ENCODE results near the gene MAN2A2. TPM values are rescaled to one million over a fixed set of nuclear protein-coding genes. Genes with fewer than 3 reads are reported as not detected.

Gene MAN2A2
- total and polyA plus RNA-seq, 2 of the 8 experiments (the other 6 are each of a cell fraction or from before 2014, with no cell fraction given) = 23.1 to 29.7 TPM

DNA sequence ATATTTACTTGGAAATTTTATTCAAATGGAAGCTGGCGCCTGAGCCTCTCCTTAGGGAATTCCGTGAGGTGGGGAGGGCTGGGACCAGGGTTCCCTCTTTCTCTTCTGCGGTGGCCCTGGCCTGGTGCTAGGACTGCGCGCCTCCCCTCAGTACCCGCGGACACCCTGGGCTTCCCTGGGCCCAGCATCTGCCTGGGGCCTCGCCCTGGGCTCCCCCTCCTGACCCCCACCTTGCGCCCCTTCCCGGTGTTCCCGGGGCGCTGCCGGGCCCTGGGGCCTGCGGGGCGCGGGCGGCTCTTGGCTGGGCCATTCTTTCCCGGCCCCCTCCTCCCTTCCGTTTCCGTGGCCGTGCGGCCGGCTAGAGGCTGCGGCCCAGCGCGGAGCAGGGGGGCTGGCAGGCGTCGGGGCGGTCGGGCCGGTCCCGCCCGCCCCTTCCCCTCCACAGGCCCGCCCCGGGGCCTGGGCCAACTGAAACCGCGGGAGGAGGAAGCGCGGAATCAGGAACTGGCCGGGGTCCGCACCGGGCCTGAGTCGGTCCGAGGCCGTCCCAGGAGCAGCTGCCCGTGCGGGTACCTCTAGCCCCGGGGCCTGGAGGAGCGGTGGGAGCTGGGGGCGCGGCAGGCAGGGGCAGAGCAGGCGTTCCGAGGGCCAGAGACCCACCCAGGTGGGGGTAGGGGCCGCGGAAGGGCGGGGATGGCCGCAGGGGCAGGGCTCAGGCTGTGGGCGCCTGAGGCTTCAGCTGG is 19.0 kb upstream of the MAN2A2 start, which contains the start of gene FES:
TSS of gene FES (plus strand) at position 529 of the 743 bp plus-strand sequence. CDS start 542 bp downstream, outside the sequence.
- peak within 1 kb of the TSS; percentile 97 for H3K18ac ChIP-seq (ENCODE audit: extremely low read depth, low read length)
- H3K4me1 ChIP-seq (replicated peaks in 1 of 4; ENCODE audit: control insufficient read depth in 3 of 4, insufficient read depth in 4 of 4, low read length in 3 of 4) = peaks cover 0 to 21% (median 15%) of the 10 kb centered on the region in 4 experiments; a peak in 6 of 7 replicates
- H3K9ac ChIP-seq (replicated peaks in 1 of 4; ENCODE audit: extremely low read depth in 1 of 4, low read depth in 3 of 4, low read length in 3 of 4) = peak within 1 kb of the TSS in 1 of 4 experiments; percentile 24; a peak in 3 of 7 replicates
- peak within 1 kb of the TSS; percentile 87; the same call in 1 of the 2 replicates for H2BK5ac ChIP-seq (ENCODE audit: low read depth, low read length)
- peak within 1 kb of the TSS; percentile 86 for H4K8ac ChIP-seq (ENCODE audit: extremely low read depth, insufficient read depth, low read length)
- H3K23me2 ChIP-seq (ENCODE audit: low read depth, low read length) = no peaks in the 10 kb centered on the region; the same call in 1 of the 2 replicates
- H3K27me3 ChIP-seq (replicated peaks in 1 of 4; ENCODE audit: control insufficient read depth in 3 of 4, extremely low read depth in 1 of 4, insufficient read depth in 3 of 4, low read length in 3 of 4) = no peaks in the 10 kb centered on the region
- peaks cover 5 to 12% (median 7%) of the 10 kb centered on the region in 4 experiments; a peak in 4 of 8 replicates for H3K36me3 ChIP-seq (ENCODE audit: control insufficient read depth in 2 of 4, insufficient read depth in 4 of 4, low read length in 3 of 4)
- no peak within 1 kb of the TSS; the same call in 1 of the 2 replicates for H2AK5ac ChIP-seq (ENCODE audit: low read depth, low read length)
- H4K20me1 ChIP-seq (replicated peaks in 1 of 2; ENCODE audit: control insufficient read depth in 1 of 2, insufficient read depth in 2 of 2, low read length in 2 of 2) = peaks cover 0 to 3% of the 10 kb centered on the region in 2 experiments
- ChIA-PET CTCF (ENCODE audit: partially characterized antibody) (interaction anchor here (0.9 to 5.5 kb wide), 17 partner anchors 10 to 265 kb away, joined by 3 to 132 read pairs (median 17); partner anchors contain the start of genes HDDC3, MAN2A2 and UNC45A), POLR2A (ENCODE audit: partially characterized antibody) (interaction anchor here (0.9 to 4.7 kb wide), 7 partner anchors 10 to 67 kb away, joined by 3 to 22 read pairs (median 11); partner anchors contain the start of gene FURIN)
- H3K4me3 ChIP-seq (ENCODE audit: extremely low read depth in 1 of 4, insufficient read depth in 2 of 4, low read depth in 3 of 4, low read length in 4 of 4) = peak within 1 kb of the TSS; percentile 18 to 57 (median 22); a peak in 7 of 8 replicates
- H3K14ac ChIP-seq (ENCODE audit: insufficient read length) = no peak within 1 kb of the TSS
- peak within 1 kb of the TSS; percentile 97; the same call in 1 of the 2 replicates for H2BK15ac ChIP-seq (ENCODE audit: low read length)
- no peaks in the 10 kb centered on the region for H3K79me2 ChIP-seq (ENCODE audit: control insufficient read depth in 1 of 2, insufficient read depth in 2 of 2, low read length in 2 of 2)
- FAIRE-seq = no peak
- H4K5ac ChIP-seq (ENCODE audit: insufficient read length, low read depth, low read length) = peak within 1 kb of the TSS; percentile 37
- H3K56ac ChIP-seq (replicated peaks; ENCODE audit: insufficient read length, low read depth, low read length) = no peak within 1 kb of the TSS
- H3K9me3 ChIP-seq (ENCODE audit: insufficient read depth in 2 of 2, low read depth in 1 of 2, low read length in 1 of 2) = no peaks in the 10 kb centered on the region
- H3K4ac ChIP-seq (replicated peaks; ENCODE audit: insufficient read length, low read depth, low read length) = peak within 1 kb of the TSS; percentile 66
- peak in 1 of 2 experiments; percentile 79 for DNase-seq (ENCODE audit: low read depth in 1 of 2, low spot score in 2 of 2)
- peak within 1 kb of the TSS; percentile 87; the same call in 1 of the 2 replicates for H2BK12ac ChIP-seq (ENCODE audit: low read depth, low read length)
- no peak within 1 kb of the TSS for H3K27ac ChIP-seq (ENCODE audit: low read depth, low read length)
- H3K4me2 ChIP-seq (ENCODE audit: insufficient read depth in 1 of 2, low read depth in 2 of 2, low read length in 2 of 2) = peak within 1 kb of the TSS; percentile 62 to 72
- H3K23ac ChIP-seq (ENCODE audit: insufficient read length) = no peak within 1 kb of the TSS
- no peak within 1 kb of the TSS; the same call in 1 of the 2 replicates for H2BK20ac ChIP-seq (ENCODE audit: low read length)
- peak within 1 kb of the TSS; percentile 95 for H4K91ac ChIP-seq (replicated peaks; ENCODE audit: insufficient read length, low read length)
- 21% methylated on average over 24 of the region's 58 CpGs; no CpG with 5 or more reads in 1 of the 2 experiments for WGBS, 2 experiments (ENCODE audit: extremely low coverage in 1 of 2, insufficient coverage in 1 of 2, insufficient read length in 1 of 2, insufficient replicate concordance in 2 of 2, low coverage in 1 of 2, low lambda C conversion rate in 2 of 2, missing lambda C conversion rate in 1 of 2)
- no peak within 1 kb of the TSS for H2BK120ac ChIP-seq (replicated peaks; ENCODE audit: low read depth, low read length)
- H2AFZ ChIP-seq (ENCODE audit: low read length) = peak within 1 kb of the TSS; percentile 42; the same call in 1 of the 2 replicates
- no peaks in the 10 kb centered on the region; the same call in 1 of the 2 replicates for H3K79me1 ChIP-seq (ENCODE audit: low read depth, low read length)
- TF ChIP-seq KDM1A (IDR thresholded peaks at IDR 0.05; ENCODE audit: borderline replicate concordance, low read length) (no peak), FOSL1 (IDR thresholded peaks at IDR 0.05; ENCODE audit: insufficient read depth, low read depth, low read length) (no peak), PHF8 (conservative IDR thresholded peaks at IDR 0.05; ENCODE audit: low read depth, low read length) (peak; percentile 30), SP2 (IDR thresholded peaks at IDR 0.05; ENCODE audit: low read length) (no peak), NANOG (IDR thresholded peaks at IDR 0.05; ENCODE audit: insufficient read depth, low read depth, low read length, poor library complexity, severe bottlenecking) (no peak), RBBP5 (IDR thresholded peaks at IDR 0.05; ENCODE audit: borderline replicate concordance, low read depth, low read length) (peak; percentile 37; the same call in 1 of the 2 replicates), ASH2L (IDR thresholded peaks at IDR 0.05; ENCODE audit: low read length) (peak; percentile 59), POLR2A (IDR thresholded peaks at IDR 0.05; ENCODE audit: control extremely low read depth in 1 of 2, low read depth in 2 of 2, low read length in 2 of 2) (peak in 1 of 2 experiments; percentile 61; a peak in 1 of 3 replicates), GABPA (IDR thresholded peaks at IDR 0.05; ENCODE audit: borderline replicate concordance, insufficient read depth, low read length) (peak; percentile 50; the same call in 1 of the 2 replicates)
